Osteoblast (primary cell): ENCODE results near the gene UGT2B17. TPM values are rescaled to one million over a fixed set of nuclear protein-coding genes. Genes with fewer than 3 reads are reported as not detected.
"Not testable (repeated sequence)": the region's sequence is repeated elsewhere in the genome, so short reads cannot be mapped to it uniquely, and the experiment has no call there.

Source experiments
- DNase-seq: peaks from one replicate; pipeline ENCODE4 v3.0.0; 2011; ENCODE audit warnings: low spot score, mixed read lengths; ENCODE audit not compliant: insufficient read length; ENCODE audit errors: missing footprints
- H2AFZ ChIP-seq: 2 replicates; pipeline ENCODE4 v1.6.0; 2011; ENCODE audit warnings: mild to moderate bottlenecking, low read length
- H3K27ac ChIP-seq: 2 replicates; pipeline ENCODE4 v1.5.1; 2011; ENCODE audit warnings: mild to moderate bottlenecking, low read depth, low read length, moderate library complexity
- H3K27me3 ChIP-seq: 2 replicates; pipeline ENCODE4 v1.6.0; 2012; ENCODE audit warnings: mild to moderate bottlenecking, control low read depth, inconsistent platforms, low read length, moderate library complexity; ENCODE audit not compliant: insufficient read depth
- H3K36me3 ChIP-seq: 2 replicates; pipeline ENCODE4 v1.5.1; 2011; ENCODE audit warnings: mild to moderate bottlenecking, low read length, control low read depth, moderate library complexity; ENCODE audit not compliant: insufficient read depth
- H3K4me1 ChIP-seq: 2 replicates; pipeline ENCODE4 v1.5.1; 2011; ENCODE audit warnings: mild to moderate bottlenecking, low read length, control low read depth, moderate library complexity; ENCODE audit not compliant: insufficient read depth
- H3K4me2 ChIP-seq: 2 replicates; pipeline ENCODE4 v1.6.0; 2011; ENCODE audit warnings: mild to moderate bottlenecking, low read length; ENCODE audit not compliant: insufficient read depth
- H3K4me3 ChIP-seq: fragments of 200-600 bp; sonication (generic); 3 replicates; pipeline ENCODE4 v1.5.1; 2012; ENCODE audit warnings: mild to moderate bottlenecking, low read length, inconsistent platforms; ENCODE audit not compliant: insufficient read depth
- H3K79me2 ChIP-seq: 2 replicates; pipeline ENCODE4 v1.6.0; 2012; ENCODE audit warnings: mild to moderate bottlenecking, low read length, control low read depth, inconsistent platforms; ENCODE audit not compliant: insufficient read depth
- H3K9me3 ChIP-seq: 2 replicates; pipeline ENCODE4 v1.5.1; 2011; ENCODE audit warnings: low read depth, low read length, control low read depth
- H4K20me1 ChIP-seq: 2 replicates; pipeline ENCODE4 v1.6.0; 2012; ENCODE audit warnings: mild to moderate bottlenecking, low read length, control low read depth; ENCODE audit not compliant: insufficient read depth
- total RNA-seq: library from RNA; depleted of rRNA; stranded (reverse); fragments of >200 nt; gene quantifications from 2 replicates; pipeline ENCODE4 v1.2.3, GENCODE V29; 2012
- TF ChIP-seq, protein P1 (sequence below): IDR thresholded peaks from 2 replicates; pipeline ENCODE4 v1.5.1; 2011; ENCODE audit warnings: mild to moderate bottlenecking, low read depth, low read length, moderate library complexity; ENCODE audit errors: extremely low read depth

The UGT2B17 gene
- total RNA-seq, 1 donor: not detected

GRCh38 chr4:68536375-68536774 lies 39.7 kb downstream of the UGT2B17 start:
- no peaks in the 10 kb centered on the region for H4K20me1 ChIP-seq
- H3K27me3 ChIP-seq: no peaks in the 10 kb centered on the region
- no peaks in the 10 kb centered on the region for H3K9me3 ChIP-seq
- no peak overlapping the region for H3K4me3 ChIP-seq
- H3K4me1 ChIP-seq: no peaks in the 10 kb centered on the region
- DNase-seq: no peak
- TF ChIP-seq, protein P1, sequence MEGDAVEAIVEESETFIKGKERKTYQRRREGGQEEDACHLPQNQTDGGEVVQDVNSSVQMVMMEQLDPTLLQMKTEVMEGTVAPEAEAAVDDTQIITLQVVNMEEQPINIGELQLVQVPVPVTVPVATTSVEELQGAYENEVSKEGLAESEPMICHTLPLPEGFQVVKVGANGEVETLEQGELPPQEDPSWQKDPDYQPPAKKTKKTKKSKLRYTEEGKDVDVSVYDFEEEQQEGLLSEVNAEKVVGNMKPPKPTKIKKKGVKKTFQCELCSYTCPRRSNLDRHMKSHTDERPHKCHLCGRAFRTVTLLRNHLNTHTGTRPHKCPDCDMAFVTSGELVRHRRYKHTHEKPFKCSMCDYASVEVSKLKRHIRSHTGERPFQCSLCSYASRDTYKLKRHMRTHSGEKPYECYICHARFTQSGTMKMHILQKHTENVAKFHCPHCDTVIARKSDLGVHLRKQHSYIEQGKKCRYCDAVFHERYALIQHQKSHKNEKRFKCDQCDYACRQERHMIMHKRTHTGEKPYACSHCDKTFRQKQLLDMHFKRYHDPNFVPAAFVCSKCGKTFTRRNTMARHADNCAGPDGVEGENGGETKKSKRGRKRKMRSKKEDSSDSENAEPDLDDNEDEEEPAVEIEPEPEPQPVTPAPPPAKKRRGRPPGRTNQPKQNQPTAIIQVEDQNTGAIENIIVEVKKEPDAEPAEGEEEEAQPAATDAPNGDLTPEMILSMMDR: no peak
- no peak overlapping the region for H3K4me2 ChIP-seq
- no peaks in the 10 kb centered on the region for H3K79me2 ChIP-seq
- H3K27ac ChIP-seq: no peak overlapping the region
- H3K36me3 ChIP-seq: no peaks in the 10 kb centered on the region
- H2AFZ ChIP-seq: no peak overlapping the region

GRCh38 chr4:68535974-68536373 lies 40.1 kb downstream of the UGT2B17 start:
- Histone ChIP-seq H3K27me3 (no peaks in the 10 kb centered on the region), H4K20me1 (no peaks in the 10 kb centered on the region), H3K4me2 (no peak overlapping the region), H3K79me2 (no peaks in the 10 kb centered on the region), H3K4me1 (no peaks in the 10 kb centered on the region), H2AFZ (no peak overlapping the region), H3K27ac (no peak overlapping the region), H3K36me3 (no peaks in the 10 kb centered on the region), H3K9me3 (no peaks in the 10 kb centered on the region), H3K4me3 (no peak overlapping the region)
- TF ChIP-seq, protein P1: no peak
- no peak for DNase-seq

DNA sequence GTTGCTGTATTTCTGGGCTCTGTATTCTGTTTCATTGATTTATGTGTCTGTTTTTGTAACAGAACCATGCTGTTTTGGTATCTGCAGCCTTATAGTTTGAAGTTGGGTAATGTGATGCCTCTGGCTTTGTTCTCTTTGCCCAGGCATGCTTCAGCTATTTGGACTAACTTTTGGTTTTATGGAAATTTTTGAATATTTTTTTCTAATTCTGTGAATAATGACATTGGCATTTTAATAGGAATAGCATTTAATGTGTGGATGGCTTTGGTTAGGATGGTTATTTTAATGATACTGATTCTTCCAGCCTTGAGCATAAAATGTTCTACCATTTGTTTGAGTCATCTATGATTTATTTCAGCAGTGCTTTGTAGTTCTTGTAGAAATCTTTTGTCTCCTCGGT lies 53.9 kb downstream of the UGT2B17 start:
- not testable (repeated sequence) for H3K4me3 ChIP-seq, DNase-seq, H3K36me3 ChIP-seq, H4K20me1 ChIP-seq, H3K27me3 ChIP-seq, H3K4me1 ChIP-seq, H3K27ac ChIP-seq, H3K4me2 ChIP-seq, H2AFZ ChIP-seq, H3K79me2 ChIP-seq, H3K9me3 ChIP-seq

DNA sequence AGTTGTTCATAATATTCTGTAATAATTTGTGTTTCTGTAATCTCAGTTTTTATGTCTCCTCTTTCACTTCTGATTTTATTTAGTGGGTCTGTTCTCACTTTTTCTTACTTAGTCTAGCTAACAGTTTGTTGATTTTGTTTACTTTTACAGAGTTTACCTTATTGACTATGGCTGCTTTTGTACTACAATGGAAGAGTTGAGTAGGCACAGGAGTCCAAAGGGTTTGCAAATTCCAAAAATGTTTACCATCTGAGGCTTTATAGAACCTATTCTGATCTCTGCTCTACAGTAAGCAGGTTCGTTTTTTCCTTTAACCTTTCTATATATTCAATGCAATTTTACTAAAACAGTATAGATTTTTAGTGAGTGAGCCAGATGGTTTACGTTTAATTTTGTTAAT lies 55.1 kb downstream of the UGT2B17 start:
- no peaks in the 10 kb centered on the region for H3K36me3 ChIP-seq
- no peak for DNase-seq
- H3K4me2 ChIP-seq: no peak overlapping the region
- no peaks in the 10 kb centered on the region for H3K9me3 ChIP-seq
- no peaks in the 10 kb centered on the region for H3K27me3 ChIP-seq
- no peak overlapping the region for H2AFZ ChIP-seq
- H4K20me1 ChIP-seq: no peaks in the 10 kb centered on the region
- H3K4me1 ChIP-seq: no peaks in the 10 kb centered on the region
- no peak overlapping the region for H3K27ac ChIP-seq
- H3K4me3 ChIP-seq: no peak overlapping the region
- H3K79me2 ChIP-seq: no peaks in the 10 kb centered on the region
- TF ChIP-seq, protein P1: no peak

DNA sequence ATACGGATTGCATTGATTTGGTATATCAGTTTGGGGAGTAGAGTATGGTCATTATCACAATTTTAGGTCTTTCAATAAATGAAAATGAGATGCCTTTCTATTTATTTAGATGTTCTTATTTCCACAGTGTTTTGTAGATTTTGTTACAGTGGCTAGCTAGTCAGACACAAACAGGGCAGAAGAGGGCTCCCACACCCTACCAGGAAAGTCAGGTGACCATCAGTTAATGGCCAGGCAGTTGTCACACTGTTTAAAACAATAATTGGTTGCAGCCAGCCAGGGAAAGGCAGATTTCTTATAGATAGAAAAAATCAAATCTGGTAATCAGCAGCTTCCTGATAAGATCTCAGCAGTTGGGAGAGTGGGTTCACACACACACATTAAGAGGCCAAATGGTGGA lies 57.2 kb downstream of the UGT2B17 start:
- Histone ChIP-seq H2AFZ (no peak overlapping the region), H3K9me3 (no peaks in the 10 kb centered on the region), H3K79me2 (no peaks in the 10 kb centered on the region), H3K4me3 (no peak overlapping the region), H3K4me2 (no peak overlapping the region), H3K4me1 (no peaks in the 10 kb centered on the region), H3K36me3 (no peaks in the 10 kb centered on the region), H3K27ac (no peak overlapping the region), H3K27me3 (no peaks in the 10 kb centered on the region), H4K20me1 (no peaks in the 10 kb centered on the region)
- TF ChIP-seq, protein P1: no peak
- no peak for DNase-seq

- not testable (repeated sequence) for H3K4me2 ChIP-seq, H4K20me1 ChIP-seq, H3K79me2 ChIP-seq, H3K27ac ChIP-seq, H3K36me3 ChIP-seq, H3K9me3 ChIP-seq, H2AFZ ChIP-seq, H3K4me1 ChIP-seq, DNase-seq, H3K4me3 ChIP-seq, H3K27me3 ChIP-seq
Observed at GRCh38 chr4:68505452-68505851, 70.7 kb downstream of the UGT2B17 start.
